ENCODE data around the gene PSMD9. TPM values are rescaled to one million over a fixed set of nuclear protein-coding genes. Genes with fewer than 3 reads are reported as not detected.

Gene PSMD9
- total and polyA plus RNA-seq, 4 donors, result 37.2 to 81.8 (median 40.9) TPM

DNA sequence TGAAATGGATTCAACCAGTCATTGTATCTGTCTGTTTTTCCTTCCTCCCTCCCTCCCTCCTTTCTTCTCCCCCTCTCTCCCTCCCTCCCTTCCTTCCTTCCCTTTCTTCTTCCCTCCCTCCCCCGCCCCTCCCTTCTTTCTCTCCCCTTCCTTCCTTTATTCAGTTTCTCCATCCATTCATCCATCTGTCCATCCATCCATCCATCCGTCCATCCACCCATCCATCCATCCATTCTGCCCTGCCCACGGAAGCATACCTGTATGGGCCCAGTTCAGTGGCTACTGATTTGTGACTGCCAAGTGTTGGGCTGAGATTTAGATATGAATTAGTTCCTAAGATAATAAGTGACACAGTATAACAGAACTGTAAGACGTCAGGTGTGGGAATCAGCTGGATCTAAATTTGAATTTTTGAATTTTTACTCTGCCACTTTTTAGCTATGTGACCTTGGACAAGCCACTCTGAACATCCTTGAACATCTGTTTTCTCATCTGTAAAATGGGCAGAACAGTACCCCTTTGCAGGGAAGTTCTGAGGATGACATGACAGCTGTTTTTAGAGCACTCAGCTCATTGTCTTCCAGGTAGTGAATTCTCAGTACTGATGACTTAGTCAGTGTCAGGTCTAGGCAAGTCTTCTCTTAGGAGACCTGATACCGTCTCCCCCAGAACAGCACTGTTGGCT lies 72.7 kb downstream of the PSMD9 start:
- Histone ChIP-seq H3K36me3 (ENCODE audit: control insufficient read depth in 1 of 2, insufficient read depth in 2 of 2, low read length in 1 of 2) (no peaks in the 10 kb centered on the region), H3K9me3 (ENCODE audit: control insufficient read depth, low read length) (no peaks in the 10 kb centered on the region), H3K27me3 (ENCODE audit: control insufficient read depth in 1 of 2, insufficient read depth in 2 of 2, low read length in 1 of 2) (no peaks in the 10 kb centered on the region), H3K4me1 (ENCODE audit: control insufficient read depth in 1 of 2, insufficient read depth in 2 of 2, low read length in 2 of 2) (no peaks in the 10 kb centered on the region), H3K4me3 (ENCODE audit: low read length in 2 of 2) (no peak overlapping the region), H3K27ac (ENCODE audit: low read depth in 1 of 2, low read length in 2 of 2) (no peak overlapping the region)
- intact Hi-C loops (cut with DNase I), result no loop called here
- no peak for DNase-seq
- no peak for ATAC-seq (ENCODE audit: low FRiP score)
- 88 to 91% methylated on average over 5 of the region's 5 CpGs for WGBS, 2 donors

DNA sequence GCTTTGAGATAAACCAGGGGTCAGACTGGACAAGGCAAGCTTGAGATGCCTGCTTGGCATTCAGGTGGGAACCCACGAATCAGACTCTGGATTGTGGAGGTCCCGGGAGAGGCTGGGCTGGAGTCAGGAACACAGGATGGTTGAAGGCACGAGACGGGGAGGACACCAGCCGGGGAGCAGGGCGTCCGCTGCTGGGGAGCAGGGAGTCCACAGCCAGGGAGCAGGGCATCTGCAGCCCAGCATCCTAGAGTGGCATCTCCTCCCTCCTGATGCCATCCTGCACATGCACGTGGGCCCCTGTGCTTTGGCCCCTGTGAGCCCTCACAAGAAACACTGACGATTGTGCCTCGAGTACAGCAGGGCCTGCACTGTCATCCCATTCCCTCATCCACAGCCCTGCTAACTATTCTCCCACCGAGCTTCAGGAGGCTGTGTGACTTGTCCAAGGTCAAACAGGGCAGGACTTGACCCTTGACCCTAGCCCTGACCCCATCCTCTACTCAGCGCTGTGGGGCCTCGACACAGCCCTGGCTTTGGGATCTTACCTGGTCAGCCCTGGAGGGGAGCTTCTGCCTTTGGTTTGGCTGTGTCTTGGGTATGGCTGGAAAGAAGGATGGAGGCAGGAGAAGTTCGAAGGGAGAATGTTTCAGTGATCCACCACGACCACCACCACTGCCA lies 74.9 kb downstream of the PSMD9 start:
- Histone ChIP-seq H3K4me1 (ENCODE audit: control insufficient read depth in 1 of 2, insufficient read depth in 2 of 2, low read length in 2 of 2) (no peaks in the 10 kb centered on the region), H3K36me3 (ENCODE audit: control insufficient read depth in 1 of 2, insufficient read depth in 2 of 2, low read length in 1 of 2) (no peaks in the 10 kb centered on the region), H3K27me3 (ENCODE audit: control insufficient read depth in 1 of 2, insufficient read depth in 2 of 2, low read length in 1 of 2) (no peaks in the 10 kb centered on the region), H3K27ac (ENCODE audit: low read depth in 1 of 2, low read length in 2 of 2) (no peak overlapping the region), H3K9me3 (ENCODE audit: control insufficient read depth, low read length) (no peaks in the 10 kb centered on the region), H3K4me3 (ENCODE audit: low read length in 2 of 2) (no peak overlapping the region)
- 85 to 89% methylated on average over 15 of the region's 15 CpGs for WGBS, 2 donors
- DNase-seq (no peak), ATAC-seq (ENCODE audit: low FRiP score) (no peak)
- intact Hi-C loops (cut with DNase I), result no loop called here

DNA sequence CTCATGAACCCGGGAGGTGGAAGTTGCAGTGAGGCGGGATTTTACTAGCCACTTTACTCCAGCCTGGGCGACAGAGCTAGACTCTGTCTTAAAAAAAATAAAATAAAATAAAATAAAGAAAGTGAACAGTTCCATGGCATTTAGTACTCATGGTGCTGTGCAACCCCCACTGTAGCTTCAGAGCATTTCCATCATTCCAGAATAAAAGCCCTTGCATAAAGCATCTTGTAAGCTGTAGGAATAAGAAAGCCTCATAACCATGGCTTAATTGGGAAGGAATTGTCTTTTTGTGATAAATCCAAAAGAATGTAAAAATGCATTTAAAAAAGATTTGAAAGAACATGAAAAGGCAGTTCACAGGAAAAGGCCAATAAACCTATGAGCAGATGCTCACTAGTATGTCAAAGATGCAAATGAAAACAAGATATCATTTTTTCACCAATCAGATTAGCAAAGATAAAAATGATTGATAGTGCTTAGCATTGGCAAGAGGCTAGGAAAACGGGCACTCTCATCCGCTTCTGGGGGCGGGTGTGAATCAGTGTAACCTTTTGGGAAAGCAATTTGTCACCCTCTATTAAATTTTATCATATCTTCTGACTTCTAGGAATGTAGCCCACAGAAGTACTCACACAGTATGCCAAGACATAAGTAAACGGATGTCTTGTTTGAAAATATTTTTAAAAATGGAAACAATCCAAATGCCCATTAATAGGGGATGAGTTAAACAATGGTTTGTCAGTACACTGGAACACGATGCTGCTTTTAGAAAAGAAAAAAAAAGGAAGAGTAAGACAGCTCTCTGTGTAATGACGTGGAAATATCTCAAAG lies 76.4 kb downstream of the PSMD9 start:
- DNase-seq (no peak), ATAC-seq (ENCODE audit: low FRiP score) (no peak)
- Histone ChIP-seq H3K9me3 (ENCODE audit: control insufficient read depth, low read length) (no peaks in the 10 kb centered on the region), H3K36me3 (ENCODE audit: control insufficient read depth in 1 of 2, insufficient read depth in 2 of 2, low read length in 1 of 2) (no peaks in the 10 kb centered on the region), H3K4me1 (ENCODE audit: control insufficient read depth in 1 of 2, insufficient read depth in 2 of 2, low read length in 2 of 2) (no peaks in the 10 kb centered on the region), H3K27ac (ENCODE audit: low read depth in 1 of 2, low read length in 2 of 2) (no peak overlapping the region), H3K27me3 (ENCODE audit: control insufficient read depth in 1 of 2, insufficient read depth in 2 of 2, low read length in 1 of 2) (no peaks in the 10 kb centered on the region), H3K4me3 (ENCODE audit: low read length in 2 of 2) (no peak overlapping the region)
- intact Hi-C loops (cut with DNase I), result loop anchor here in 1 of 2 donors (5.0 kb wide), 1 partner anchor 42 kb away; no protein-coding TSS in a partner anchor
- 25 to 33% methylated on average over 9 of the region's 9 CpGs for WGBS, 2 donors

DNA sequence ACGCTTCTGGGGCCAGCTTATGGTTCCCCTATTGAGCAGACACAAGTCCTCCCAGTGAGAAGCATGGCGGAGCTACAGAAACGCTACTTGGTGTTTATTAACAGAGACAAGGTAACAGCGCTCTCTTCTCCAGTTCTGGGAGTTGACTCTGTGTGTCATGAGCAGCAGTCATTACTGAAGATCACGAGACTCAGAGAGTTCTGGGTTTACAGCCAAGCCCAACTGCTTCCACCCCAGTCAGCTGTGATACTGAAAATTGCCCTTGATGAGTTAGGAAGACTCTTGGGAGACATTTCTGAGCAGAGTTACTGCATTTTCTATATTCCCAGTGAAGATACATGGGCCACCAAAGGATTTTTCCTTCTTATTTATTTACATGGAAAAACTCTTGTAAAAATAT lies 78.4 kb downstream of the PSMD9 start:
- 95 to 96% methylated on average over 5 of the region's 5 CpGs for WGBS, 2 donors
- H3K9me3 ChIP-seq (ENCODE audit: control insufficient read depth, low read length), result no peaks in the 10 kb centered on the region
- intact Hi-C loops (cut with DNase I), result loop anchor here in 1 of 2 donors (5.0 kb wide), 1 partner anchor 40 kb away; no protein-coding TSS in a partner anchor
- H3K4me3 ChIP-seq (ENCODE audit: low read length in 2 of 2), result no peak overlapping the region
- H3K27me3 ChIP-seq (ENCODE audit: control insufficient read depth in 1 of 2, insufficient read depth in 2 of 2, low read length in 1 of 2), result no peaks in the 10 kb centered on the region
- no peaks in the 10 kb centered on the region for H3K4me1 ChIP-seq (ENCODE audit: control insufficient read depth in 1 of 2, insufficient read depth in 2 of 2, low read length in 2 of 2)
- no peaks in the 10 kb centered on the region for H3K36me3 ChIP-seq (ENCODE audit: control insufficient read depth in 1 of 2, insufficient read depth in 2 of 2, low read length in 1 of 2)
- DNase-seq (no peak), ATAC-seq (ENCODE audit: low FRiP score) (no peak)
- no peak overlapping the region for H3K27ac ChIP-seq (ENCODE audit: low read depth in 1 of 2, low read length in 2 of 2)

Other genes starting within 250 kb of the PSMD9 start
- under 1 TPM in 1 of 2 donors, not detected in 1; 0.57 TPM for gene MORN3, start 219.1 kb upstream of the PSMD9 start, total RNA-seq
- 1 to 10 TPM; 1.3 to 1.4 TPM for gene MORN3, start 219.1 kb upstream of the PSMD9 start, polyA plus RNA-seq
- 10 to 100 TPM in 1 of 2 donors, 1 to 10 TPM in 1; 8.6 to 12.0 TPM for gene TMEM120B, start 176.0 kb upstream of the PSMD9 start, total RNA-seq
- 1 to 10 TPM; 1.5 to 9.6 TPM for gene TMEM120B, start 176.0 kb upstream of the PSMD9 start, polyA plus RNA-seq
- gene RHOF, start 95.1 kb upstream of the PSMD9 start, total RNA-seq, result 10 to 100 TPM in 1 of 2 donors, 1 to 10 TPM in 1; 5.6 to 18.0 TPM
- gene RHOF, start 95.1 kb upstream of the PSMD9 start, polyA plus RNA-seq, result 10 to 100 TPM in 1 of 2 donors, 1 to 10 TPM in 1; 5.2 to 12.5 TPM
- 10 to 100 TPM; 30.9 to 31.9 TPM for gene SETD1B, start 84.8 kb upstream of the PSMD9 start, total RNA-seq
- 10 to 100 TPM in 1 of 2 donors, 1 to 10 TPM in 1; 4.4 to 33.4 TPM for gene SETD1B, start 84.8 kb upstream of the PSMD9 start, polyA plus RNA-seq
- gene HPD, start 29.9 kb upstream of the PSMD9 start, total RNA-seq, result 1 to 10 TPM; 3.1 to 5.2 TPM
- gene HPD, start 29.9 kb upstream of the PSMD9 start, polyA plus RNA-seq, result 10 to 100 TPM in 1 of 2 donors, 1 to 10 TPM in 1; 6.6 to 14.4 TPM
- gene CFAP251, start 29.8 kb downstream of the PSMD9 start, total RNA-seq, result 1 to 10 TPM; 2.8 to 3.9 TPM
- 1 to 10 TPM in 1 of 2 donors, under 1 TPM in 1; 0.88 to 1.6 TPM for gene CFAP251, start 29.8 kb downstream of the PSMD9 start, polyA plus RNA-seq
- gene BCL7A, start 133.1 kb downstream of the PSMD9 start, total RNA-seq, result 1 to 10 TPM; 6.2 to 6.3 TPM
- gene BCL7A, start 133.1 kb downstream of the PSMD9 start, polyA plus RNA-seq, result 1 to 10 TPM; 1.1 to 2.7 TPM
- gene MLXIP, start 190.0 kb downstream of the PSMD9 start, total RNA-seq, result 10 to 100 TPM; 49.8 to 65.1 TPM
- 10 to 100 TPM; 10.3 to 39.0 TPM for gene MLXIP, start 190.0 kb downstream of the PSMD9 start, polyA plus RNA-seq

Measured in aorta (tissue), 5 donors.